HG03280 (cell line): ENCODE data around the gene TNFRSF4.

Experiments used
- ATAC-seq: cut with Tn5 transposase; IDR thresholded peaks from one replicate; pipeline ENCODE4 v1.9.1; 2021; ENCODE audit warnings: mild to moderate bottlenecking, moderate library complexity; ENCODE audit not compliant: unreplicated experiment

Gene TNFRSF4

DNA sequence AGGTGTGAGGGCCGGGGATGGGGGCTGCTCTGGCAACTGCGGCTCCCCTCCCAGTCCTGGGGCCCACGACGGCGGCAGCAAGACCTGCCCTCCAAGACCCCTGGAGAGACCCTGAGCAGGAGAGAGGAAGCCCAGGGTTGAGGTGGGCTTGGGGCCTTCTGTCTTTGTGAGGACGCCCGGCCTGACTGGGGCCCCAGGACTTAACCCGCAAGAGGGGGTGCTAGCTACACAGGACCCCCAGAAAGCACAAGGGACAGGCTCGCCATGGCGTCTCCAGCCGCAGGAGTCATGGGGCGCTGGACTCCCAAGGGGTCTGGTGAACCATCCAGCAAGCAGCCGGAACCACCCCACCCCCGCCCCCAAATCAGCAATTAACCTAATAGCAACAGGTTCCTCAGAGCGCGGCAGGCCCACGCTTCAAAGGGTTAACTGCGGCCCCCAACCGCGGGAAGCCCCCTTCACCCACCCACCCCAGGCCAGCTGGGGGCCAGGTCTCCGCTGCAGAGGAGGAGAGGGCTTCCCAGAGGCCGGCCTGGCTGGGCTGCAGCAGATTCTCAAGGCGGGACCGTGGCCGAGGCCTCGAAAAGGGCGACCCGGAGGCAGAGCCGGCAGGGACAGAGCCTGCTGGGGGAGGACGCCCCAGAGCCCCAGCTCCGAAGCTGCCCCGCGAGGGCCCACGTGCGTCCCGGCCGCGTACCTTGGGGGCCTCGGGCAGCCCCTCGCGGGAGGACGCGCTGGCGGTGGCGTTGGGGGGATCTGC, 32.0 kb upstream of the TNFRSF4 start:
- ATAC-seq: no peak

DNA sequence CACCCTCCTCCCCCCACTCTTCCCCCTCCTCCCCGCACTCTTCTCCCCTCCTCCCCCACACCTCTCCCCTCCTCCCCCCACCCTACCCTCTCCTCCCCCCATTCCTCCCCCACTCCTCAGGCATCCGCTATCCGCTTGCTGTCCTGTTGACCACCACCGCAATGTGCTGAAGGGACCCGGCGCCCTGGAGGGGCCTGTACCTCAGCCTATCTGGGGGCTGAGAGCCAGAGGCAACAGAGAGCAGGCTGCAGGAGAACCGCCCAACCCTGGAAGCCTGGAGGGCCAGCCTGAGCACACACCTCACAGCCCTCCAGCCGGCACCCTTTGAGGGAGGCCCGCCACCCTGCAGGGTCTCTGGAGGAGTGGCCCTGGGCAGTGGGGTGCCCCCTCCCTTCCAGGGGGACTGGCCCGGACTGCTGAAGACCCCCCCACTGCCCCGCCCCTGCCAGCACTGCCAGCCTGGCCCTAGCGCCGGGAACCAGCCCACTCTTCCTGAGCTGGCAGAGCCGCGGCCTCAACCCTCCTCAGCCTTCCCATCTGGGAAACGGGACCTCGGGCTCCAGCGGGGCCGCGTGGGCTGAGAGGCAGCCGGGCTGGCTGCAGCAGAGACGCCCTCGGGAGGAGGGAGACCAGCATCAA, 31.3 kb upstream of the TNFRSF4 start:
- no peak for ATAC-seq

DNA sequence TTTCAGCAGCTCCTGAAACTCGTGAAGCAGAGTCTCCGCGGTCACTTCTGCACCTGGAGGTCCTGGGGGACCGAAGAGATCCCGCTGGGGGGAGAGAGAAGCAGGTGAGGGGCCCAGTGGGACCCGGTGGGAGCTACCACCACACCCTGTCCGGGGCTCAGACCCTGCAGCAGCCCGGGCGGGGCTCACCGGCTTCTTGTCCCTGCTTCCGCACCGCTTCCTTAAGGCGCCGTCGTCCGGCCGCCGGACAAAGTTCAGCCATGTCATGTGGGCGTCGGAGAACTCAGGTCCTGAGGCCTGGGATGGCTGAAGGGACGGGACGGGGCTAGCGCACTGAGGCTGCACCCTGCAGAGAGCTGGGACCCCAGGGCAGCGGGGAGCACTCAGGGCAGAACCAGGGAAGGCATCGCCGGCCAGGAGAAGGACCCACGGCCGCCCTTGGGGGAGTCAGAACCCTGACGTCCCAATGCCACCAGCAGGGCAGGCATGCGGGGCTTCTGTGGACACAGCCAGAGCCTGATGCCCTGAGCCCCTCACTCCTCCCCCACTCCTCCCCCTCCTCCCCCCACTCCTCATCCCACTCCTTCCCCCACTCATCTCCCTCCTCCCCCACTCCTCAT, 30.3 kb upstream of the TNFRSF4 start:
- ATAC-seq: no peak

DNA sequence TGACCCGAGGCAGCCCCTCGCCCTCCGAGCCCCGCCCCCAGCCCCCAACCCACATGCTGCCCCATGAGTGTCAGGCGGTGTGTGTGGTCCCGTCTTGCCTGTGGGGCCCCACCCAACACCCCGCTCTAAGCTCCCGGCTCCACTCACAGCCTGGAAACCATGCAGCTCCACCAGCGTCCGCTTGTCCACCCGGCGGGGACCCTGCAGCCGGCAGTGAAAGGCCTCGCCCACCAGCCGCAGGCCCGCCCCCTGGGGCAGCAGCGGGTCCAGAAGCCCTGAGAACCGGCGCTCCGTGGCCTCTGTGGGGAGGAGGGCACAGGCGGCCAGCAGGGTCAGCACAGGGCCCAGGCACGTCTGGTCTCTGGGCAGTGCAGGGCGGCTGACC, 29.8 kb upstream of the TNFRSF4 start:
- ATAC-seq: no peak

GRCh38 chr1:1243266-1243660, 29.3 kb upstream of the TNFRSF4 start:
- ATAC-seq: no peak

- ATAC-seq: no peak
These were observed 28.7 kb upstream of the TNFRSF4 start for GRCh38 chr1:1242461-1243265.

GRCh38 chr1:1241588-1242219, 27.8 kb upstream of the TNFRSF4 start:
- ATAC-seq: no peak

- ATAC-seq: no peak
These were observed 27.1 kb upstream of the TNFRSF4 start for GRCh38 chr1:1240822-1241587.

GRCh38 chr1:1240348-1240732, 26.4 kb upstream of the TNFRSF4 start:
- ATAC-seq: no peak

GRCh38 chr1:1239614-1240347, 25.8 kb upstream of the TNFRSF4 start:
- no peak for ATAC-seq

GRCh38 chr1:1239227-1239613, 25.3 kb upstream of the TNFRSF4 start:
- ATAC-seq: no peak

DNA sequence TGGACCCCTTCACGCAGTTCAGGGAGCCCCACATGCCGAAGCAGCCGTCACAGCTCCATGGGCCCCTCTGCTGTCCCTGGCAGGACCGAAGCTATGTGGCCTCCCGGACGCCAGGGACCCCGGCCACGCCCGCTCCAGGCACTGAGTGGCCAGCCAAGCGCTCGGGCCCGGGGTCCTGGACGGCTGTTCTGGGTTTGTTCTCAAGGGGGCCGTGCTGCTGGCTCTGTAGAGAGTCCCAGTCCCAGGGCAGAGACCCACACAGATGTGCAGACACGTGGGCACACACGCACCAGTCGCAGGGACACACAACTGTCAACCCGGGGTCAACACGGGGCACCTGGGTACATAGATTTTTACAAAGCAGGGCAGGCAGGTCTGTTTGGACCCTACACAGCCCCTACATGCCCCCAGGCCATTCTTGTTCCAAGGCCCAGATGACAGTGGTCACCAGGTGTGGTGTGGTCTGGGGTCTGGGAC, 24.8 kb upstream of the TNFRSF4 start:
- ATAC-seq: no peak

GRCh38 chr1:1237874-1238701, 24.1 kb upstream of the TNFRSF4 start:
- no peak for ATAC-seq

DNA sequence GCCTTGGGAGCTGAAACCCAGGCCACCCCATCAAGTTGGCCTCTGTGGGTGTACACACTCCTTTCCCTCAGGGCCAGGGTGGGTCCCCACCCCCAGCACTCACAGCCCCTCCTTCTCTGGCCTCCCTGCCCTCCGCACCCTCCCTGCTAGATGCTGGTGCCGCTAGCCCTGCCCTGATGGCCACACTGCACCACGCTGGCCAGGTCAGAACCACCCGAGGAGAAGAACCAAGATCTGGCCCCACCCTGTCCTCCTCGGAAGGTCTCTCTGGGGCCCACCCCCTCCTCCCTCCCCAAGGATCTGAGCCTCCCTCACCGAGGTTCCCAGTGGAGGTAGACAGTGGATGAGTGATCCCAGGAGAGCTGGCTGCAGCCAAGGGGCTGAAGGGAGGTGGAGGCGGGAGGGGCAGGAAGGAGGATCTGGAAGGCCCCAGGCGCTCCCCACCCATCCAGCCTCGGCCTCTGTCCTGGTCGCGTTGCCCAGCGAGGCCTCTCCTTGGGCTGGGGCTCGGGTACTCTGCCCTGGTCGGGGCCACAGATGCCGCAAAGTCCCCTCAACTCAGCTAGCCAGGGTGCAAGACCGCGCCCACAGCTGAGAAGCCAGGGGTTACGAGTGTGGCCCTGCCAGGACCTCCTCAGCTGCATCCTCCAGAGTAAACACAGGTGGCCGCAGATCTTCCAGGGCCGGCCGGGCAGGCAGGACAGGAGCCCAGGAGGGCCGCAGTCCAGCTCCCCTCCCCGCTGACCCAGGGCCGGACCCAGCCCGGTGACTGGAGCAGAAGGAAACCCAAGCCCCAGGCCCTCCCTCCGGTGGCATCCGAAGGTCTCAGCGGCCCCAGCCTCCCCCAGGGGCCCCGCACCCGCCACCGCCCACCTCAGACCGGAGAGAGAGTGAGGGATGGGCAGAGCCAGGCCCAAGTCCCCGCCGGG, 23.3 kb upstream of the TNFRSF4 start:
- ATAC-seq: no peak

DNA sequence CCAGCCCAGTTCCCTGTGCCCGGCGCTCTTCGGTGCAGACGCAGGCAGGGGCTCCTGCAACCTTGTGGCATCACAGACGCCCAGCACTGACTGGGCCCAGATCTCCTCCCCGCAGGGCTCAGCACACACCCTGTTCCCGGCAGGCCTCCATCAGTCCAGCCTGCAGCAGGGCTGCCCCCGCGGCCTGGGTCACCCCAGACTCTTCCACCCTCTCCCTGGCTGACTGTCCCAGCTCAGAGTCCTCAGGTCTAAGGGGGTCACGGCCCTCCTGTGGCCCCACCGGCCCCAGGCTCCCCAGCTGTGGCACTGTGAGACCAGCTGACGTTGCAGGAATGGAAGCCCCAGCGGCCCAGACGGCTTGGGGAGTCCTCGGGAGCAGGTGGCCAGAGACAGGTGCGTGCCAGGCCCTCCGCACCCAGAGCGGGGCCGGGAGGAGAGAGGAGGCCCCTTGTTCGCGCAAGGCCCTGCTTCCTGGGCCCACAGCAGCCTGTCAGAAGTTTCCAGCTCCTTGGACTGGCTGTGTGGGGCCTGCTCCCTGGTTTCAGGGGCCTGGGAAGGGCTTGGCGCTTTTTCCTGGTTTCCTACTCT, 22.3 kb upstream of the TNFRSF4 start:
- ATAC-seq: no peak

DNA sequence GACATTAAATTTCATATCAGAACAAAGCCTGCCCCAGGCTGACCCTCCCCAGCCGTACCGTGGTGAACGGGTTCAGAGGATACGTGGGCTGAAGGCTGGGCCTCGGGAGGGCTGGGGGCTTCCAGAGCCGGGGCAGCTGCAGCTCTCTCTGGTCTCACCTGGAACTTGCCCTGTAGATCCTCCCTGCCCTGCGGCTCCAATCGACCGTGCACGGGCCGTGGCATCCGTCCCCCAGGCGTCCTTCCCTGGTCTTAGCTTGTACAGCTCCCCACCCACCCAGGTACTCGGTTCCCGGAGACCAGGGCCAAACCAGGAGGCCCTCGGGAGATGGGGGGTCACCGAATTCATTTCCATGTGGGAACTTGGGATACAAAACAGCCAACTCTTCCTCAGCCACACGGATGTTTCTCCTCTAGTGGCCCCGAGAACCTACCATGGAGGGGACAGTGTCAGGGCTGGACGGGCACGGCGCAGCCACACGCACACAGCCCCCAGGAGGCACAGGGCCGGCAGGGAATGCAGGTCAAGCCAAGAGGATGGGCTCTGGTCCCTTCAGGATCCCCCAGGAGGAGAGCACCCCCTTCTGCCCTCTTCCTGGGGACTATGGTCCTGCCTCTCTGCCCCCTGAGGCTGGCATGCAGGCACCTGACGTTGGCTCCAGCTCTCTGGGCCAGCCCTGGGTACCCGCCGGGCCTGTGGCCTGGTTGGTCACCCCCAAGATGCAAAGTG, 21.2 kb upstream of the TNFRSF4 start:
- no peak for ATAC-seq
